ENCODE results near the gene FUS.

DNA sequence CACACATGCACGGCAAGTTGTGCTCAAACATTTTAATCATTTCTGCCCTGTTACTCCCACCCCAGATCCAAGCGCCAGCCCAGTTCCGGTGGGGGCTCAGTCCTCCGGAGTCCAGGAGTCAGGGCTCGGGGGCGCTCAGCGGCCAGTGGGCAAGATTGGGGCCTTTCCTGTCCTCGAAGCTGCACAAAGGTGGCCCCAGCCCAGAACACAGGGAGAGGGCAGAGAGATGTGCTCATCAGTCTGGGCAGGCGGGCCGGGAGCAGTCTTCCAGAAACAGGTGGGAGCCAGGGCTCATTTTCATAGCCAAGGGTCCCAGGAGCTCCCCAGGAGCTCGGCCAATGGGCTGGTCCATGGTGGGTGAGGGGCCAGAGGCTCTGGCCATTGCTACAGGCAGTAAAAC, 48.5 kb upstream of the FUS start:
- TF ChIP-seq SUZ12 (IDR thresholded peaks at IDR 0.05; ENCODE audit: extremely low read depth, insufficient read depth, insufficient read length), result no peak
- no peak for TF ChIP-seq YY1 (IDR thresholded peaks at IDR 0.05; ENCODE audit: insufficient read depth, insufficient read length)
- no peak for TF ChIP-seq ZNF274 (IDR thresholded peaks at IDR 0.05; ENCODE audit: low read depth, low read length)

Measured in NT2/D1 (cell line).